Body of pancreas (tissue), 4 donors: ENCODE data around the gene ABCG1.

Experiments used
- CTCF ChIP-seq, 7 experiments: fragments of 450-650 bp in 4 of 7; fragments of 200-600 bp in 3 of 7; sonication (generic) in 3 of 7; IDR thresholded peaks; one replicate each; pipeline ENCODE4 v1.5.1; 2016 to 2019; ENCODE audit warnings: antibody characterized with exemption in 7 of 7
- POLR2A ChIP-seq, 3 donors: fragments of 450-650 bp; IDR thresholded peaks; one replicate each; pipeline ENCODE4 v1.6.1; 2016; ENCODE audit warnings: antibody characterized with exemption in 3 of 3, mild to moderate bottlenecking in 2 of 3

GRCh38 chr21:42331660-42332059 lies 112.7 kb downstream of the ABCG1 start:
- TF ChIP-seq CTCF (IDR thresholded peaks at IDR 0.05) (no peak), POLR2A (IDR thresholded peaks at IDR 0.05) (no peak)
